ENCODE results near the gene GLRA3. TPM values are rescaled to one million over a fixed set of nuclear protein-coding genes. Genes with fewer than 3 reads are reported as not detected.

The GLRA3 gene
- total and polyA plus RNA-seq, 4 donors = 0.06 to 0.15 TPM; not detected in 2

- H3K27ac ChIP-seq (ENCODE audit: low read depth in 1 of 2, low read length in 1 of 2) = peak overlapping the region in 1 of 2 donors; percentile 47
- peaks cover 0 to 3% (median 0%) of the 10 kb centered on the region in 4 donors for H3K9me3 ChIP-seq (ENCODE audit: control insufficient read depth in 4 of 4, insufficient read depth in 3 of 4, low read length in 3 of 4)
- DNase-seq (peak in 2 of 3 donors; percentile 2 to 13), ATAC-seq (ENCODE audit: insufficient read depth, low FRiP score) (peak; percentile 8)
- H3K36me3 ChIP-seq (ENCODE audit: control insufficient read depth in 4 of 4, insufficient read depth in 4 of 4, low read length in 4 of 4) = no peaks in the 10 kb centered on the region
- H3K4me3 ChIP-seq = no peak overlapping the region
- H3K4me1 ChIP-seq (ENCODE audit: control insufficient read depth in 5 of 5, insufficient read depth in 5 of 5, low read length in 5 of 5) = no peaks in the 10 kb centered on the region
- no peaks in the 10 kb centered on the region for H3K27me3 ChIP-seq (ENCODE audit: control insufficient read depth in 3 of 3, insufficient read depth in 3 of 3, low read length in 2 of 3)
- no peak overlapping the region for H3K9ac ChIP-seq (ENCODE audit: insufficient read depth in 1 of 2, low read length in 2 of 2)
- no peak for TF ChIP-seq CTCF (IDR thresholded peaks at IDR 0.05; ENCODE audit: control extremely low read depth, extremely low read depth)
Observed at GRCh38 chr4:174871407-174871806, 42.4 kb upstream of the GLRA3 start.

- TF ChIP-seq CTCF (IDR thresholded peaks at IDR 0.05; ENCODE audit: control extremely low read depth, extremely low read depth) = no peak
- Histone ChIP-seq H3K36me3 (ENCODE audit: control insufficient read depth in 4 of 4, insufficient read depth in 4 of 4, low read length in 4 of 4) (no peaks in the 10 kb centered on the region), H3K4me3 (no peak overlapping the region), H3K27ac (ENCODE audit: low read depth in 1 of 2, low read length in 1 of 2) (no peak overlapping the region), H3K9me3 (ENCODE audit: control insufficient read depth in 4 of 4, insufficient read depth in 3 of 4, low read length in 3 of 4) (peaks cover 0 to 3% (median 0%) of the 10 kb centered on the region in 4 donors), H3K27me3 (ENCODE audit: control insufficient read depth in 3 of 3, insufficient read depth in 3 of 3, low read length in 2 of 3) (no peaks in the 10 kb centered on the region), H3K9ac (ENCODE audit: insufficient read depth in 1 of 2, low read length in 2 of 2) (no peak overlapping the region), H3K4me1 (ENCODE audit: control insufficient read depth in 5 of 5, insufficient read depth in 5 of 5, low read length in 5 of 5) (no peaks in the 10 kb centered on the region)
- no peak for DNase-seq
- no peak for ATAC-seq (ENCODE audit: insufficient read depth, low FRiP score)
- 35 to 49% methylated on average over 2 of the region's 2 CpGs for WGBS, 2 donors
Observed at GRCh38 chr4:174870311-174870710, 41.3 kb upstream of the GLRA3 start.

GRCh38 chr4:174869339-174869738 lies 40.3 kb upstream of the GLRA3 start:
- no peak overlapping the region for H3K4me3 ChIP-seq
- no peak for TF ChIP-seq CTCF (IDR thresholded peaks at IDR 0.05; ENCODE audit: control extremely low read depth, extremely low read depth)
- no peaks in the 10 kb centered on the region for H3K4me1 ChIP-seq (ENCODE audit: control insufficient read depth in 5 of 5, insufficient read depth in 5 of 5, low read length in 5 of 5)
- H3K9ac ChIP-seq (ENCODE audit: insufficient read depth in 1 of 2, low read length in 2 of 2) = no peak overlapping the region
- H3K9me3 ChIP-seq (ENCODE audit: control insufficient read depth in 4 of 4, insufficient read depth in 3 of 4, low read length in 3 of 4) = peaks cover 0 to 3% (median 0%) of the 10 kb centered on the region in 4 donors
- H3K36me3 ChIP-seq (ENCODE audit: control insufficient read depth in 4 of 4, insufficient read depth in 4 of 4, low read length in 4 of 4) = no peaks in the 10 kb centered on the region
- 67 to 75% methylated on average over 3 of the region's 3 CpGs for WGBS, 2 donors
- H3K27ac ChIP-seq (ENCODE audit: low read depth in 1 of 2, low read length in 1 of 2) = no peak overlapping the region
- ATAC-seq (ENCODE audit: insufficient read depth, low FRiP score) = no peak
- no peaks in the 10 kb centered on the region for H3K27me3 ChIP-seq (ENCODE audit: control insufficient read depth in 3 of 3, insufficient read depth in 3 of 3, low read length in 2 of 3)
- DNase-seq = no peak

GRCh38 chr4:174867903-174868302 lies 38.9 kb upstream of the GLRA3 start:
- no peak overlapping the region for H3K27ac ChIP-seq (ENCODE audit: low read depth in 1 of 2, low read length in 1 of 2)
- H3K9ac ChIP-seq (ENCODE audit: insufficient read depth in 1 of 2, low read length in 2 of 2) = no peak overlapping the region
- TF ChIP-seq CTCF (IDR thresholded peaks at IDR 0.05; ENCODE audit: control extremely low read depth, extremely low read depth) = no peak
- H3K4me3 ChIP-seq = no peak overlapping the region
- WGBS, 2 donors = 81% methylated on average over 3 of the region's 3 CpGs
- H3K4me1 ChIP-seq (ENCODE audit: control insufficient read depth in 5 of 5, insufficient read depth in 5 of 5, low read length in 5 of 5) = no peaks in the 10 kb centered on the region
- no peaks in the 10 kb centered on the region for H3K27me3 ChIP-seq (ENCODE audit: control insufficient read depth in 3 of 3, insufficient read depth in 3 of 3, low read length in 2 of 3)
- ATAC-seq (ENCODE audit: insufficient read depth, low FRiP score) = no peak
- no peak for DNase-seq
- no peaks in the 10 kb centered on the region for H3K36me3 ChIP-seq (ENCODE audit: control insufficient read depth in 4 of 4, insufficient read depth in 4 of 4, low read length in 4 of 4)
- H3K9me3 ChIP-seq (ENCODE audit: control insufficient read depth in 4 of 4, insufficient read depth in 3 of 4, low read length in 3 of 4) = peaks cover 0 to 3% (median 0%) of the 10 kb centered on the region in 4 donors
